Spleen (tissue), 11 donors: ENCODE results near the gene ITPK1. TPM values are rescaled to one million over a fixed set of nuclear protein-coding genes. Genes with fewer than 3 reads are reported as not detected.

Source experiments
- DNase-seq: peaks from one replicate; pipeline ENCODE4 v3.0.0-alpha.2; 2020
- H3K27ac ChIP-seq, 8 donors: fragments of 200-600 bp; sonication (generic) in 7 of 8; 1 replicate in 4 of 8; 2 replicates in 4 of 8; pipeline versions ENCODE4 v1.5.0 to v1.8.0; 2016 to 2021; ENCODE audit warnings: inconsistent platforms in 4 of 8, mild to moderate bottlenecking in 4 of 8, moderate library complexity in 1 of 8
- H3K27me3 ChIP-seq, 7 donors: fragments of 200-600 bp; sonication (generic) in 6 of 7; replicated peaks in 1 of 7; 1 replicate in 4 of 7; 2 replicates in 3 of 7; pipeline versions ENCODE4 v1.5.0 to v1.8.0; 2016 to 2021; ENCODE audit warnings: inconsistent platforms in 3 of 7, mild to moderate bottlenecking in 1 of 7
- H3K36me3 ChIP-seq, 6 donors: fragments of 200-600 bp; sonication (generic) in 5 of 6; 1 replicate in 4 of 6; 2 replicates in 2 of 6; pipeline versions ENCODE4 v1.5.0 to v1.8.0; 2016 to 2021; ENCODE audit warnings: inconsistent platforms in 2 of 6
- H3K4me1 ChIP-seq, 6 donors: fragments of 200-600 bp; sonication (generic) in 5 of 6; 1 replicate in 3 of 6; 2 replicates in 3 of 6; pipeline versions ENCODE4 v1.5.0 to v1.8.0; 2016 to 2021; ENCODE audit warnings: inconsistent platforms in 3 of 6
- H3K4me3 ChIP-seq, 8 donors: fragments of 200-600 bp; sonication (generic) in 7 of 8; 1 replicate in 4 of 8; 2 replicates in 4 of 8; pipeline versions ENCODE4 v1.5.0 to v1.8.0; 2016 to 2021; ENCODE audit warnings: inconsistent platforms in 4 of 8, mild to moderate bottlenecking in 4 of 8, moderate library complexity in 2 of 8
- H3K9me3 ChIP-seq, 8 donors: fragments of 200-600 bp; sonication (generic) in 7 of 8; 1 replicate in 4 of 8; 2 replicates in 4 of 8; pipeline versions ENCODE4 v1.5.0 to v1.8.0; 2016 to 2021; ENCODE audit warnings: inconsistent platforms in 4 of 8
- POLR2A ChIP-seq, 3 donors: fragments of 450-650 bp; IDR thresholded peaks; one replicate each; pipeline ENCODE4 v1.5.1; 2017; ENCODE audit warnings: antibody characterized with exemption in 3 of 3, mild to moderate bottlenecking in 1 of 3
- POLR2AphosphoS5 ChIP-seq, 3 donors: sonication (generic); formaldehyde crosslinking; IDR thresholded peaks; one replicate each; pipeline ENCODE4 v1.5.1; 2017; ENCODE audit warnings: antibody characterized with exemption in 3 of 3
- WGBS, 5 donors: extraction: QIAGEN DNeasy Blood & Tissue Kit in 3 of 5; methylation state at CpG; one replicate each; pipeline versions ENCODE4 v1.1.5 to v1.1.7; 2013 to 2018; 5-methylcytosine and 5-hydroxymethylcytosine counted together
- intact Hi-C: fragments of 100-400 bp; cut with DNase I; formaldehyde crosslinking; loops from one replicate; pipeline ENCODE4 v1.15.0; 2023; ENCODE audit warnings: low total_unique reads
- polyA plus RNA-seq, 3 donors: library from polyadenylated mRNA; stranded (reverse); fragments of 200-250 nt; gene quantifications; one replicate each; pipeline ENCODE4 v1.2.1, GENCODE V29; 2013
- total RNA-seq, 7 donors: library from RNA; depleted of rRNA in 3 of 7; stranded (reverse); fragments of >200 nt in 3 of 7; fragmentation: NEBNext Ultra II Directional in 4 of 7; extraction: Animal tissue kit (Norgen Biotek cat#: 25700) in 4 of 7; gene quantifications; one replicate each; pipeline versions ENCODE4 v1.1.0 to v1.2.1, GENCODE V29; 2016 to 2021
- TF ChIP-seq, protein P1 (sequence below), 11 experiments: fragments of 200-600 bp in 7 of 11; fragments of 450-650 bp in 4 of 11; sonication (generic) in 4 of 11; IDR thresholded peaks in 8 of 11; conservative IDR thresholded peaks in 3 of 11; 1 replicate in 7 of 11; 2 replicates in 4 of 11; pipeline versions ENCODE4 v1.4.0 to v1.8.0; 2016 to 2021; ENCODE audit warnings: antibody characterized with exemption in 11 of 11, inconsistent platforms in 4 of 11, mild to moderate bottlenecking in 1 of 11
- donor health status: healthy with polysubstance abuse.
- donor health status: DM: no; HTN: no; CAD: no; lungs with moderate emphysema.
- donor health status: DM: no; HTN: no; CAD: no.
- donor health status: Bipolar disorder and iron deficiency.
- donor health status: healthy.
- donor health status: DM: no; HTN: no; CAD: no.
- donor health status: DM: yes; HTN: yes; CAD: no.

ITPK1 gene
- total and polyA plus RNA-seq, 10 donors: 22.9 to 123 (median 68.0) TPM

DNA sequence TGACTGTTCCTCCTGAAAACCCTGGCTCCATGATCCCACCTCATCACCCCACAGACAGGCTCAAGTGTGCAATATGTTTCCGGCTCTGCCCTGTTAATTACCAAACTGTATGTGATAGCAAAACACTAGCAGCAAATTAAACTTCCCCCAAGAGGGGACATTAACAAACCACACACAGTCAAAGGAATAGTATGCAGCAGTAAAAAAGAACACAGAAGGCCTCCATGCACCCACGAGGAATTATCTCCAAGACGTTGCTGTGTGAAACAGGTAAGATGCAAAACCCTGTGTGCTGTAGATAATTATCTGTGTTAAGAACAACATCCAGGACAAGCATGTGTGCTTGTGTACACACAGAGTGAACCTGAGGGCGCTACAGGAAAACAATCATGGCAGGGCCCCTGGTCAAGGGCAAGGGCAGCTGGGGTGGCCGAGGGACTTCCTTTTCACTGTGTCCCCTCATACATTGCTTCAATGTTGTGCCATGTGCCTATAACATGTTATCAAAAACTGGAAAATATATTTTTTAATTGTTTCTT is 35.8 kb downstream of the ITPK1 start:
- TF ChIP-seq, protein P1, sequence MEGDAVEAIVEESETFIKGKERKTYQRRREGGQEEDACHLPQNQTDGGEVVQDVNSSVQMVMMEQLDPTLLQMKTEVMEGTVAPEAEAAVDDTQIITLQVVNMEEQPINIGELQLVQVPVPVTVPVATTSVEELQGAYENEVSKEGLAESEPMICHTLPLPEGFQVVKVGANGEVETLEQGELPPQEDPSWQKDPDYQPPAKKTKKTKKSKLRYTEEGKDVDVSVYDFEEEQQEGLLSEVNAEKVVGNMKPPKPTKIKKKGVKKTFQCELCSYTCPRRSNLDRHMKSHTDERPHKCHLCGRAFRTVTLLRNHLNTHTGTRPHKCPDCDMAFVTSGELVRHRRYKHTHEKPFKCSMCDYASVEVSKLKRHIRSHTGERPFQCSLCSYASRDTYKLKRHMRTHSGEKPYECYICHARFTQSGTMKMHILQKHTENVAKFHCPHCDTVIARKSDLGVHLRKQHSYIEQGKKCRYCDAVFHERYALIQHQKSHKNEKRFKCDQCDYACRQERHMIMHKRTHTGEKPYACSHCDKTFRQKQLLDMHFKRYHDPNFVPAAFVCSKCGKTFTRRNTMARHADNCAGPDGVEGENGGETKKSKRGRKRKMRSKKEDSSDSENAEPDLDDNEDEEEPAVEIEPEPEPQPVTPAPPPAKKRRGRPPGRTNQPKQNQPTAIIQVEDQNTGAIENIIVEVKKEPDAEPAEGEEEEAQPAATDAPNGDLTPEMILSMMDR (IDR thresholded peaks at IDR 0.05 in 8 of 11, conservative IDR thresholded peaks at IDR 0.05 in 3 of 11): no peak
- no peak for TF ChIP-seq POLR2A (IDR thresholded peaks at IDR 0.05)
- no peak for TF ChIP-seq POLR2AphosphoS5 (IDR thresholded peaks at IDR 0.05)
- Histone ChIP-seq H3K4me1 (peaks cover 12 to 97% (median 72%) of the 10 kb centered on the region in 6 donors), H3K9me3 (no peaks in the 10 kb centered on the region), H3K4me3 (no peak overlapping the region), H3K36me3 (no peaks in the 10 kb centered on the region), H3K27me3 (no peaks in the 10 kb centered on the region), H3K27ac (peak overlapping the region in 1 of 8 donors; percentile 63)
- 84 to 91% (median 90%) methylated on average over 5 of the region's 5 CpGs for WGBS, 5 donors
- intact Hi-C loops: no loop called here
- no peak for DNase-seq

GRCh38 chr14:93079321-93079720 is 36.4 kb downstream of the ITPK1 start:
- 64 to 75% (median 72%) methylated on average over 5 to 9 of the region's 9 CpGs for WGBS, 5 donors
- no peaks in the 10 kb centered on the region for H3K27me3 ChIP-seq
- no peaks in the 10 kb centered on the region for H3K9me3 ChIP-seq
- TF ChIP-seq, protein P1 (IDR thresholded peaks at IDR 0.05 in 8 of 11, conservative IDR thresholded peaks at IDR 0.05 in 3 of 11): no peak
- TF ChIP-seq POLR2A (IDR thresholded peaks at IDR 0.05): no peak
- TF ChIP-seq POLR2AphosphoS5 (IDR thresholded peaks at IDR 0.05): no peak
- no peak for DNase-seq
- peak overlapping the region in 6 of 8 donors; percentile 1 to 65 (median 42) for H3K27ac ChIP-seq
- no peaks in the 10 kb centered on the region for H3K36me3 ChIP-seq
- intact Hi-C loops: no loop called here
- H3K4me1 ChIP-seq: peaks cover 18 to 97% (median 75%) of the 10 kb centered on the region in 6 donors
- no peak overlapping the region for H3K4me3 ChIP-seq

- Histone ChIP-seq H3K9me3 (no peaks in the 10 kb centered on the region), H3K27me3 (no peaks in the 10 kb centered on the region), H3K36me3 (no peaks in the 10 kb centered on the region), H3K27ac (peak overlapping the region in 5 of 8 donors; percentile 23 to 65 (median 49)), H3K4me1 (peaks cover 22 to 97% (median 79%) of the 10 kb centered on the region in 6 donors), H3K4me3 (no peak overlapping the region)
- WGBS, 5 donors: 73 to 80% (median 78%) methylated on average over 8 to 9 of the region's 9 CpGs
- DNase-seq: no peak
- intact Hi-C loops: no loop called here
- TF ChIP-seq POLR2A (IDR thresholded peaks at IDR 0.05) (no peak), POLR2AphosphoS5 (IDR thresholded peaks at IDR 0.05) (no peak)
- TF ChIP-seq, protein P1 (IDR thresholded peaks at IDR 0.05 in 8 of 11, conservative IDR thresholded peaks at IDR 0.05 in 3 of 11): no peak
Observed at GRCh38 chr14:93078870-93079269, 36.9 kb downstream of the ITPK1 start.

DNA sequence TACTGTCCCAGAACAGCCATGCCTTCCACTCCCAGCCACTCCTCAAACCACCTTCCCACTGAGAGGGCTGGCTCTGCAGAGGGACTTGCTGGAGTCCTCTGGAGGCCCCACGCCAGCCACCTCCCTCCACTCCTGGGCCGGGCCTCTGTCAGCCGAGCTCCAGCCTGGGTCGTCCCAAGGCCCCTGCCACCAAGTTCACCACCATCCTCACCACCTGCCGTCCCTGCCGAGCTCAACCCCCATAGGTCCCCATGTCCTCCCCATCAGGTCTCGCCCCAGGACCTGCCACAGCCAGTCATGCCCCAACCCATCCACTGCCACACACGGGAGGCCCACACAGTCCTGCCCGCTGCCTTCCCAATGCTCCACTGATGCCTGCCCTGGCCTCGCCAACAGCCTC is 39.0 kb downstream of the ITPK1 start:
- intact Hi-C loops: no loop called here
- Histone ChIP-seq H3K36me3 (no peaks in the 10 kb centered on the region), H3K27ac (peak overlapping the region in 1 of 8 donors; percentile 93), H3K4me1 (peaks cover 33 to 97% (median 77%) of the 10 kb centered on the region in 6 donors), H3K4me3 (no peak overlapping the region), H3K9me3 (no peaks in the 10 kb centered on the region), H3K27me3 (no peaks in the 10 kb centered on the region)
- TF ChIP-seq, protein P1 (IDR thresholded peaks at IDR 0.05 in 8 of 11, conservative IDR thresholded peaks at IDR 0.05 in 3 of 11): no peak
- WGBS, 5 donors: 92 to 100% (median 94%) methylated on average over 10 of the region's 10 CpGs
- DNase-seq: no peak
